Measurements from ENCODE around the gene INSIG1. TPM values are rescaled to one million over a fixed set of nuclear protein-coding genes. Genes with fewer than 3 reads are reported as not detected.
A peak's percentile ranks its signal among the peaks of the same experiment; 100 is the strongest.

Gene INSIG1
- total RNA-seq, 1 experiment from 2014 or later, result 36.4 TPM

- no peaks in the 10 kb centered on the region for H3K9me3 ChIP-seq (replicated peaks)
- H3K27ac ChIP-seq, result no peak overlapping the region
- no peaks in the 10 kb centered on the region for H3K36me3 ChIP-seq
- no peak overlapping the region for H3K4me3 ChIP-seq
- H3K4me1 ChIP-seq (replicated peaks), result no peaks in the 10 kb centered on the region
- DNase-seq (ENCODE audit: low read depth in 1 of 2, low spot score in 2 of 2), result no peak
- H3K27me3 ChIP-seq (replicated peaks), result peaks cover 10% of the 10 kb centered on the region
Observed at GRCh38 chr7:155352753-155353115, 55.1 kb downstream of the INSIG1 start.

GRCh38 chr7:155353256-155353897 lies 55.7 kb downstream of the INSIG1 start:
- Histone ChIP-seq H3K4me1 (replicated peaks) (no peaks in the 10 kb centered on the region), H3K36me3 (no peaks in the 10 kb centered on the region)

GRCh38 chr7:155354371-155355048 lies 56.8 kb downstream of the INSIG1 start:
- no peaks in the 10 kb centered on the region for H3K9me3 ChIP-seq (replicated peaks)
- H3K4me1 ChIP-seq (replicated peaks), result no peaks in the 10 kb centered on the region
- no peak overlapping the region for H3K4me3 ChIP-seq
- no peaks in the 10 kb centered on the region for H3K36me3 ChIP-seq
- no peak overlapping the region for H3K27ac ChIP-seq
- H3K27me3 ChIP-seq (replicated peaks), result peaks cover 28% of the 10 kb centered on the region
- no peak for DNase-seq (ENCODE audit: low read depth in 1 of 2, low spot score in 2 of 2)

More at GRCh38 chr7:155353256-155353897, 55.7 kb downstream of the INSIG1 start:
- H3K27ac ChIP-seq, result no peak overlapping the region
- H3K9me3 ChIP-seq (replicated peaks), result no peaks in the 10 kb centered on the region
- H3K4me3 ChIP-seq, result no peak overlapping the region
- peaks cover 16% of the 10 kb centered on the region for H3K27me3 ChIP-seq (replicated peaks)
- DNase-seq (ENCODE audit: low read depth in 1 of 2, low spot score in 2 of 2), result no peak

- Histone ChIP-seq H3K4me3 (no peak overlapping the region), H3K27me3 (replicated peaks) (peaks cover 34% of the 10 kb centered on the region), H3K4me1 (replicated peaks) (no peaks in the 10 kb centered on the region), H3K27ac (no peak overlapping the region), H3K36me3 (no peaks in the 10 kb centered on the region), H3K9me3 (replicated peaks) (no peaks in the 10 kb centered on the region)
- no peak for DNase-seq (ENCODE audit: low read depth in 1 of 2, low spot score in 2 of 2)
Observed at GRCh38 chr7:155355176-155355575, 57.5 kb downstream of the INSIG1 start.

- Histone ChIP-seq H3K27ac (no peak overlapping the region), H3K4me3 (no peak overlapping the region), H3K36me3 (no peaks in the 10 kb centered on the region), H3K9me3 (replicated peaks) (no peaks in the 10 kb centered on the region), H3K27me3 (replicated peaks) (peaks cover 38% of the 10 kb centered on the region), H3K4me1 (replicated peaks) (no peaks in the 10 kb centered on the region)
- DNase-seq (ENCODE audit: low read depth in 1 of 2, low spot score in 2 of 2), result no peak
Observed at GRCh38 chr7:155355745-155356144, 58.1 kb downstream of the INSIG1 start.

- peak in 1 of 2 experiments; percentile 38 for DNase-seq (ENCODE audit: low read depth in 1 of 2, low spot score in 2 of 2)
- H3K4me3 ChIP-seq, result no peak overlapping the region
Observed at GRCh38 chr7:155356323-155357105, 58.8 kb downstream of the INSIG1 start.

GRCh38 chr7:155357573-155358041 lies 59.9 kb downstream of the INSIG1 start:
- H3K27ac ChIP-seq, result no peak overlapping the region
- H3K27me3 ChIP-seq (replicated peaks), result peaks cover 50% of the 10 kb centered on the region
- no peak overlapping the region for H3K4me3 ChIP-seq
- no peaks in the 10 kb centered on the region for H3K9me3 ChIP-seq (replicated peaks)
- H3K36me3 ChIP-seq, result no peaks in the 10 kb centered on the region
- no peaks in the 10 kb centered on the region for H3K4me1 ChIP-seq (replicated peaks)
- no peak for DNase-seq (ENCODE audit: low read depth in 1 of 2, low spot score in 2 of 2)

More at GRCh38 chr7:155356323-155357105, 58.8 kb downstream of the INSIG1 start:
- H3K9me3 ChIP-seq (replicated peaks), result no peaks in the 10 kb centered on the region
- peaks cover 45% of the 10 kb centered on the region for H3K27me3 ChIP-seq (replicated peaks)
- no peaks in the 10 kb centered on the region for H3K4me1 ChIP-seq (replicated peaks)
- no peak overlapping the region for H3K27ac ChIP-seq
- no peaks in the 10 kb centered on the region for H3K36me3 ChIP-seq

- Histone ChIP-seq H3K27me3 (replicated peaks) (peaks cover 55% of the 10 kb centered on the region), H3K27ac (no peak overlapping the region), H3K36me3 (no peaks in the 10 kb centered on the region), H3K4me1 (replicated peaks) (no peaks in the 10 kb centered on the region), H3K4me3 (no peak overlapping the region), H3K9me3 (replicated peaks) (no peaks in the 10 kb centered on the region)
- DNase-seq (ENCODE audit: low read depth in 1 of 2, low spot score in 2 of 2), result no peak
Observed at GRCh38 chr7:155358066-155358947, 60.6 kb downstream of the INSIG1 start.

GRCh38 chr7:155358948-155359712 lies 61.5 kb downstream of the INSIG1 start:
- Histone ChIP-seq H3K27ac (no peak overlapping the region), H3K36me3 (no peaks in the 10 kb centered on the region), H3K4me1 (replicated peaks) (no peaks in the 10 kb centered on the region), H3K4me3 (no peak overlapping the region), H3K27me3 (replicated peaks) (peaks cover 63% of the 10 kb centered on the region), H3K9me3 (replicated peaks) (no peaks in the 10 kb centered on the region)
- no peak for DNase-seq (ENCODE audit: low read depth in 1 of 2, low spot score in 2 of 2)

Other genes with a start within 250 kb of the INSIG1 start
- gene HTR5A, start 227.6 kb upstream of the INSIG1 start, total RNA-seq (2014; rRNA removed; shearing (Covaris generic)), result not detected in 2 replicates
- 0.11 TPM in 1 of 2 replicates, not detected in the other for gene EN2, start 160.3 kb downstream of the INSIG1 start, total RNA-seq (2014; rRNA removed; shearing (Covaris generic))
- gene CNPY1, start 248.7 kb downstream of the INSIG1 start, total RNA-seq (2014; rRNA removed; shearing (Covaris generic)), result not detected in 2 replicates

Data from SJSA1 (cell line).